GM19372 (cell line): ENCODE results near the gene STXBP2.

Experiments used
- ATAC-seq: cut with Tn5 transposase; IDR thresholded peaks from one replicate; pipeline ENCODE4 v1.9.1; 2021; ENCODE audit warnings: mild to moderate bottlenecking, low read depth, moderate library complexity; ENCODE audit not compliant: unreplicated experiment

Gene STXBP2

DNA sequence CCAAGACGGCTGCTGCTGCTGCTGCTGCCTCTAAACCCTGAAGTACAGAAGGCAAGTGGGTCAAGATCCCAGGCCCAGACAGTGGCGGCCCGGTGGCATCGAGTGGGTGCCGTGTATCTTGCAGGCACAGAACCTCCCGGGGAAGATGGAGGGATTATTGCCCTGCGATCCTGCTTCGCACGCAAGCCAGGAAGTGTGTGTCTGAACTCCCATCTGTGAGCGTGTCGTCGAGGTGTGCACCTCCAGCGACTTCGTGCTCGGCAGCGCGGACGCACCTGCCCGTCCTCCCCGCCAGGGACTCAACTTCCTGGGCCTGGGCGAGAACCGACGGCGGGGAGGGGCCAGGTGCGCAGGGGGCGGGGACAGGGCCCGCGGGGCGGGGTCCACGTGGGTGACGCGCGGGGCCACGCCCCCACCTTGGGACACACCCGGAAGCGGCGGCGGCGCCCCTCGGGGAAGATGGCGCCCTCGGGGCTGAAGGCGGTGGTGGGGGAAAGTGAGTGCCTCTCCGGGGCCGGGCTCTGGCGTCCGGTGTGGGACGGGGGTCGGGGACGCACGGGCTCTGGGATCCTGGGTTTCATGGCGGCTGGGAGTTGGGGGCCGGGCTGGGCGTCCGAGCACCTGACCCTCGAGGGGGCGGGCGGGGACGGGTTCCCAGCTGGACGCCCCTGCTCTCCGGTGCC lies at the start of gene STXBP2:
Gene STXBP2, plus strand, starts transcription at position 420 of the 683 bp plus-strand sequence. Its CDS starts 40 bp downstream, at position 460.
- peak; percentile 75 for ATAC-seq

DNA sequence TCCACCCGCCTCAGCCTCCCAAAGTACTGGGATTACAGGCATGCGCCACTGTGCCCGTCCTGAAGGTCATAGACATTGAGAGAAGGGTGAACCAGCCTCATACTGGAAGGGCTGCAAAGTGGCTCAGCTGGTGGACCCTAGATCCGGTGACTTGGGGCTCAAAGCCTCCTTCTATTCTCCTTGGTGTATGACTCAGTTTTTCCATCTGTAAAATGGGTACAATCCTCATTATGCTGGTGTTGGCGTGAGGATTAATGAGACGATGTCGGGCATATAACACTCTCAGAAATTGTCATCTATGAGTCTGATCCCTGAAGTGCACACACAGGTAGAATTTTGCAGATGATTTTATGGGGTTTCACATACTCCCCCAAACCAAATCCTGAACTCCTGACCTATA lies 47.1 kb upstream of the STXBP2 start:
- no peak for ATAC-seq

DNA sequence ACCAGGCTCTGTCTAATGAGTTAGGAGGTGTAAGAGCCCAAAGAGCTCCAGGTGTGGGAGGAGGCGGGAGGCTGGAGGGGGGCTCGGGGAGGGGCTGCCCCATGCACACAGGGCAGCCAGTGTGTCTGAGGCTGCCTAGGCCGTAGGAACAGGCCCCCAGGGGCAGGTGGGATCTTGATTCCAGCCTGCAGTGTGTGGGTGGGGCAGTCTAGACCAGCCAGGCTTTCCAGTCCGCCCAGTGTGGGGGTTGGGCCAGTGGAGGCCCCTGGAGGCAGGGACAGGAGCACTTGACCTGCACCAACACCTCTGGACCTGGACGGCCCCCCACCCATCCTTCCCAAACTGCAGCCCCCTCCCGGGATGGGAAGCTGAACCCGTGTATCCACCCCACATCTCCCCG lies 46.7 kb upstream of the STXBP2 start:
- ATAC-seq, result no peak

DNA sequence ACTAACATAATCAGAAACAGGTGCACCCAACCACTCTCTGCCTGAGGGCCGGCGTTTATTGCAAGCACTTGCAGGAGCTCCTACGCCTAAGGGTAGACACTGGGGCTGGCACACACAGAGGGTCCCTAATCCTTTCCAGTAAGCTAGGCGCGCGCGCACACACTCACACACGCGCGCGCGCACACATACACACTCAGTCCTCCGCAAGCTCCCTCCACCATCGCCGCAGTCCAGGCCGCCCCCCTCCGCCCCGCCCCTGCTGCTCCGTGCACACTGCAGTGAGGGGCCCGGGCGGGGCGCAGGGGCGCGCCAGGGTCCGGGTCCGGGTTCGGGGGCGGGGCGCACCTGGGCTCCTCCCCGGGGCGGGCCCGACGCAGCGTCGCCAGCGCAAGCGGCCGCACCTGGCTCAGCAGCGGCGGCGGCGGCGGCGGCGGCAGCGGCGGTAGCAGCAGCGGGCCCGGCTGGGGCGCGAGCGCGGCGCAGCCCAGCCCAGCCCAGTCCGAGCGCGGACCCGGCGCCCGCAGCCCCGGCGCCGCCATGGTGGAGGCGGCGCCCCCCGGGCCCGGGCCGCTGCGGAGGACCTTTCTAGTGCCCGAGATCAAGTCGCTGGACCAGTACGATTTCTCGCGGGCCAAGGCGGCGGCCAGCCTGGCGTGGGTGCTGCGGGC lies 41.3 kb upstream of the STXBP2 start, which contains the start of gene CAMSAP3:
Gene CAMSAP3, plus strand, starts transcription at position 398 of the 668 bp plus-strand sequence. Its CDS starts 140 bp downstream, at position 538.
- peak; percentile 54 for ATAC-seq

DNA sequence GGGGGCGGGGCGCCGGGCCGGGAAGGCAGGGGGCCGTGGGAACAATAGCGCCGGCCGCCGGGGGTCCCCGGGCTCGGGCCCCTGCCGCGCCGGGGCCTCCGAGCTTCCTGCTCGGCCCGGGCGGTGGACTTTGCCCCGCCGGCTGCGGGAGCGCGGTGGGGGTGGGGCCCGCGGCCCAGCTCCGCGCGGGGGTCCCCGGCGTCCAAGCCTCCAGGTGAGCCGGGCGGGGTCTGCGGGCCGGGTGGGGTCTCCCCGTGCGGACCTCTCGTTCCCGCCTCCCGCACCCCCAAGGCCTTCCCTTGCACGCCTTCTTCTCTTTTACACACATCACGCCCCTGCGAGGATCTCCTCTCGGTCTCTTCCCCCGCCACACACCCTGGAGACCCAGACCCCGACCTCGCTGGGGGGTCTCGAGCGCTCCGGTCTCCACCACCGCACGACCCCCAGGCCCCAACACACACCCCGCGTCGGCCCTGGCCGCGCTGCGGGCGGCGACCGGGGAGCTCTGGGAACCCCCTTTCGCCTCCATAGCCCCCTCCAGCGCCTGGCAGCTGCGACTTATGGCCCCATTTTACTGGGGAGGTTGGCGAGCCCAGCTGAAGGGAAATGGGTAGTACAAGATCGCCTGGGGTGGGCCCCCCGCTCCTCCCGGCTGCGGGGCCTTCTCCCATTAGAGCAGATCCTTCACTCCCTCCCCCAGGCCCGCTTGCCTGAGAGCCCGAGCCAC lies 40.5 kb upstream of the STXBP2 start:
- ATAC-seq, result no peak

DNA sequence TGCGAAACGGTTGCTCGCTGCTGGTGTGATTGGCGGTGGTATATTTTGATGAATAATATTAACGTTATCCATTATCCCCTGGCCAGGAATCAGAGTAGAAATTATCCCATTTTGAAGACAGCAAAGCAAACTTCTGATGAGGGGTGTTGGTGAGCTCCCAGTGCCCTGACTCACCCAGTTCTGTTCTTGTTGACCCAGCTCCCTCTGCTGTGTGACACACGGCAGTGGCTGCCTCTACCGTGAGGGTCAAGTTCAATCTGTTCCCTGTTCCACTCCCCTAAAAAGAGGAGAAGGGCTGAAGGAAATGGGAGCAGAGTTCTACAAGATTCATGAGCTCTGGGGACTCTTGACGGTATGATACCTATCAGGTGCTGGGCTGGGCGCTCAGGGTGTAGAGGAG lies 39.2 kb upstream of the STXBP2 start:
- no peak for ATAC-seq

DNA sequence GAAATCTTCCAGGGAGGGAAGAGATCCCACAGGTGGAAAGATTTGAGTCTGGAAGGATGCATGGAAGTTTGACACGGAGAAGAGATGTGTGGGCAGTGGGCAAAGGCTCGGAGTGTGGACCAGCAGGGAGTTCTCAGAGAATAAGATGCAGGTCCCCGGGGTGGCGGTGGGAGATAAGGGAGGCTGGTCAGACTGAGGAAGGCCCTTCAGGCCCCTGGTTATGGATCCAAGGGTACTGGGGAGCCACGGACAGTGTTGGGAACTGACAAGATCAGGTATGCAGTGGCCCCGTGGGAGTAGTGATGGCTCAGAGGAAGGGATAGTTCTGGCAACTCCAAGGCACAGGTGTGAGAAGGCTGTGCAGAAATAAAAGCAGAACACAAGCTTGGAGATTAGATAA lies 38.7 kb upstream of the STXBP2 start:
- ATAC-seq, result no peak

DNA sequence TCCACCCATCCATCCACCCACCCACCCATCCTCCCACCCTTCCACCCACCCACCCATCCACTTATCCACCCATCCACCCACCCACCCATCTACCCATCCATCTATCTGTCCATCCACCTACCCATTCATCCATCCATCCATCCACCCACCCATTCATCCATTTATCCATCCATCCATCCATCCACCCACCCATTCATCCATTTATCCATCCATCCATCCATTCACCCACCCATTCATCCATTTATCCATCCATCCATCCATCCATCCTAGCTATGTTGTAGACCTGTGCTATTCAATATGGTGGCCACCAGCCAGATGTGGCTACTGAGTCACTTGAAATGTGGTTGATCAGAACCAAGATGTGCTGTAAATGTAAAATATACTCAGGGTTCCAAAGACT lies 36.2 kb upstream of the STXBP2 start:
- no peak for ATAC-seq

DNA sequence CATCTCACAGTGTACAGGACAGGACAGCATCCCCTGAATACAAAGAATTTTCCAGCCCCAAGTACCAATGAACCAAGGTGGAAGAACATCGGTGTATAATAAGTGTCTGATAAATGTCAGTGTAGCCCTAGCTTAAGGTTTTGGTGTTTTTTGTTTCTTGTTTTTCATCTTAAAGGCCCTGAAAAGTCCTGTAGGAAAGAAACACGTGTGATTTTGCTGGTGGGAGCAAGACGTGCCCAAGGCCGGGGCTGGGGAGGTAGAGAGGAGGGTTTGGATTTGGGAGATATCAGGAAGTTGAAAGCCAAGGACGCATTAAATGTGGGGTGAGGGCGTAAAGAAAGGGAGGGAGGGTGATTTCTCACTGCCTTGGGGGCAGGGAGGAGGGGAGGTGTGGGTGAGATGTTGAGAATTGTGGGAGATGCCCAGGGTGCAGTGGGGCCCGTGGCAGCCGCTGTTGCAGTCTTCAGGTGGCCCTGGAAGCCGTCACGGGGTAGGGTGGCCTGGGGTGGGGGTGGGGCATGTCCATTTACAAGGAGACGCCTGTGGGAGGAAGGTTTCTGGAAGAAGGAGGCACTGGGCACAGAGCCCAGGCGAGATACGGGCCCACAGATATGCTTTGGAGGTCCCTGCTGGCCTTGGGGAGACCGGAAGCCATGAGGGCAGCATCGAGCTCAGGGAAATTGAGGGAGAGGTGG lies 34.5 kb upstream of the STXBP2 start:
- ATAC-seq, result no peak

DNA sequence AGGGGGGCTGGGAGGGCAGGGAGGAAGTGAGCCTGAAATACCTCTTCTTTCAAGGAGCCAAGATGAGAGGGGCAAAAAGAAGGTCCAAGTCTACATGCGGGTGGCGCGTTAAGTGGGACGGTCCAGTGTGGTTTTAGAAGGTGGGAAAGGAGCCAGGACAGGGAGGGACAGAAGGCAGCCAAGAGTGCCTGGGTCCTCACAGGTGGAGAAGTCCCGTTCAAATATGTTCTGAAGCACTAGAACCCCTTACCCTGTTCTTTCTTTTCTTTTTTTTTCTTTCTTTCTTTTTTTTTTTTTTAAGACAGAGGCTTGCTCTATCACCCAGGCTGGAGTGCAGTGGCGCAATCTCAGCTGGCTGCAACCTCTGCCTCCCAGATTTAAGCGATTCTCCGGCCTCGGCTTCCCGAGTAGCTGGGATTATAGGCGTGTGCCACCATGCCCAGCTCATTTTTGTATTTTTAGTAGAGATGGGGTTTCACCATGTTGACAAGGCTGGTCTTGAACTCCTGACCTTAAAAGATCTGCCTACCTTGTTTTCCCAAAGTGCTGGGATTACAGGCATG lies 33.9 kb upstream of the STXBP2 start:
- no peak for ATAC-seq

DNA sequence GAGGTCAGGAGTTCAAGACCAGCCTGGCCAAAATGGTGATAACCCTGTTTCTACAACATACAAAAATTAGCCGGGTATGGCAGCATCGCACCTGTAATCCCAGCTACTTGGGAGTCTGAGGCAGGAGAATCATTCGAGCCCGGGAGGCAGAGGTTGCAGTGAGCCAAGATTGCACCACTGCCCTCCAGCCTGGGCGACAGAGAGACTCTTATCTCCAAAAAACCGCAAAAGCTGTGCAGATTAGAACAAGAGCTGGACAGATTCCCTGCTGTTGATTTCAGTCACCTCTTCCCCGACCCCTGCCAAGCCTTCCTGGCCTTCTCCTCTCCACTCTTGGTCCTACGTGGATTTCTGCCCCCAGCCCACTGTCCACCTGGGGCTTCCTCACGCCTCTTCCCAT lies 33.0 kb upstream of the STXBP2 start:
- ATAC-seq, result no peak

DNA sequence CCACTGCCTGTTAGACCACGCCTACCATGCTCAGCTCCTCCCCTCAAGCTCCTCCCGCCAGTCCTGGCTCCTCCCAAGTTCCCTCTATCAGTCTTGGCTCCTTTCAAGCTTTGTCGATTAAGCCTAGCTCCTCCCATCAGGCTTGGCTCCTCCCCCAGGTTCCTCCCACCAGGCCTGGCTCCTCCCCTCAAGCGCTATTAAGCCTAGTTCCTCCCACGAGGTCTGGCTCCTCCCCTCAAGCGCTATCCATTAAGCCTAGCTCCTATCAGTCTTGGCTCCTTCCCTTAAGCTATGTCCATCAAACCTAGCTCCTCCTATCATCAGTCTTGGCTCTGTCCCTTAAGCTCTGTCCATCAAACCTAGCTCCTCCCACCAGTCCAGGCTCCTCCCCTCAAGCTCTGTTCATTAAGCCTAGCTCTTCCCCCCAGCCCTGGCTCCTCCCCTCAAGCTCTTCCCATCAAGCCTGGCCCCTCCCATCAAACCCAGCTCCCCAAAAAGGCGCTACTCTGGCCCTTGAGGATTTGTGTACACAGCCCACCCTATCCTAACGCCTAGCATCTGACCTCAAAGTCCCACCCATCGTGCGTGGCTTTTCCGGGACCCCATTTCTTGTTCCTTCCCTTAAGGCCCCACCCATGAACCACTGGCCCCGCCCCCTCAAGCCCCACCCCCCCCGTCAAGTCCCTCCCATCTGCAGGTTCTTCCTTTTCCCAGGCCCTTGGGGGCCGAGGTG lies 31.3 kb upstream of the STXBP2 start:
- no peak for ATAC-seq

DNA sequence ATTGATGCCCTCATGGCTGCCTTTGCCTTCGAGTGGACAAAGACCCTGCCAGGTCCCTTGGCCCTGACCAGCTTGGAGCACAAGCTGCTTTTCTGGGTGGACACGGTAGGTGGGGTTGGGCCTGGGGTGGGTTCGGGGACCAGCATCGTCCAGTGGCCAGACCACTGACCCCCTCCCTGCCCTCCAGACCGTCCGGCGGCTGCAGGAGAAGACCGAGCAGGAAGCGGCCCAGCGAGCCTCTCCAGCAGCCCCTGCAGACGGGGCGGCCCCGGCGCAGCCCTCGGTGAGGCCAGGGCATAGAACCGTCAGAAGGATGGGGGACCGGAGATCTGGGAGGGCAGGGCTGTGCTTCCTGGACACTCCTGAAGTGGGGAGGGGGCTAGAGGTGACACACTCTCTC lies 30.6 kb upstream of the STXBP2 start:
- ATAC-seq, result no peak

DNA sequence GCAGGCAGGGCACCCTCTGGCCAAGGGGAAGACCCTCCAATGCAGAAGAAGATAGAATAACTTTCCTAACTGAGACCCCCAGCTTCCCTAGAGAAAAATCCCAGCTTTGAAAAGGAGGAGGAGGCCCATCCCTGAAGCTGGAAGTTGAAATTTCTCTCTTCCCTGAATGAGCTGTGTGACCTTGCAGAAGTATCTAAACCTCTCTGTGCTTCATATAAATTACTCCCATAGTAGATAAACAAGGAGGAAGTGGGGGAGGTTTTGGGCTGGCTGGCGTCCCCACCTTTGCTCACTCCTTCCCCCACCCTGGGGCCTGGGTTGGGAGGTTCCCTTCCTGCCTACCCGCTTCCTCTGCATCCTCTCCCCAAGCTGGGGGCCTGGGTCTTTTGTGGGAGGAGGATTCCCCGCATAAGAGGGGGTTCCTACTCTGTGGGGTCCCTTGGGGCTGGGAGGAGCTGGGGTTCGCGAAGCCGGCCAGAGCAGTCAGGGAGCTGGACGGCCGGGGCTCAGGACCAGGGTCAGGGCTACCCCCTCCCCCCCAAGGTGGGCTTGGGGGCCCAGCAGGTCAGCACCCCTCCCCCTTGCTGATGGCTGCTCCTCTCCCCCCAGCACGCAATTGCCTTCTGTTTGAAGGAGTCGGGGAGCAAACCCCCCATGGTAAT lies 29.6 kb upstream of the STXBP2 start:
- ATAC-seq, result no peak

DNA sequence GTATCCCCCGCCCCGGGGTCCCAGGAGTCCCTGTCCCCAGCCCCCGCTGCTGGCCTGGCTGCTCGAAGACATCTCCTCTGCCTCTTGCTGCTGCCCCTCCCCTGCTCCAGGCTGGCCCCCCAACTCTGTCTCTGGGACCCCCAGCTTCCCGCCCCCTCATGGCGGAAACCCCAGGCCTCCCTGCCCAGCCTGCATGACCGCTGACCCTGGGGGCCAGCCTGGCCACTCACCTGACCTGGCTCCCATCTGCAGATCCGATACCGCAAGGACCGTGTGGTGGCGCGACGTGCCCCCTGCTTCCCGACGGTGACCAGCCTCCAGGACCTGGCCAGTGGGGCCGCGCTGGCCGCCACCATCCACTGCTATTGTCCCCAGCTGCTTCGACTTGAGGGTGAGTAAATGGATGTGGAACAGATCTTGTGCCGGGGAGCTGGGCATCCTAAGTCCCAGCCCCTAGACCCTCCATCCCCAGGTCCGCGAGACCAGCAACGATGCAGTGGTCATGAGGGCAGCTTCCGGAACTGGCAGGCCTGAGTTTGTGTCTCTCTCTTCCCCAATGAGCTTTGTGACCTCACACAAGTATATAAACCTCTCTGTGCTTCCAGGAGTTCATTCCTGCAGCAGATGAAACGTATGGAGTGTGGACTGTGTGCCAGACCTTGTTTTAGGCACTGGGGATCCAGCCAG lies 28.9 kb upstream of the STXBP2 start:
- ATAC-seq, result no peak

DNA sequence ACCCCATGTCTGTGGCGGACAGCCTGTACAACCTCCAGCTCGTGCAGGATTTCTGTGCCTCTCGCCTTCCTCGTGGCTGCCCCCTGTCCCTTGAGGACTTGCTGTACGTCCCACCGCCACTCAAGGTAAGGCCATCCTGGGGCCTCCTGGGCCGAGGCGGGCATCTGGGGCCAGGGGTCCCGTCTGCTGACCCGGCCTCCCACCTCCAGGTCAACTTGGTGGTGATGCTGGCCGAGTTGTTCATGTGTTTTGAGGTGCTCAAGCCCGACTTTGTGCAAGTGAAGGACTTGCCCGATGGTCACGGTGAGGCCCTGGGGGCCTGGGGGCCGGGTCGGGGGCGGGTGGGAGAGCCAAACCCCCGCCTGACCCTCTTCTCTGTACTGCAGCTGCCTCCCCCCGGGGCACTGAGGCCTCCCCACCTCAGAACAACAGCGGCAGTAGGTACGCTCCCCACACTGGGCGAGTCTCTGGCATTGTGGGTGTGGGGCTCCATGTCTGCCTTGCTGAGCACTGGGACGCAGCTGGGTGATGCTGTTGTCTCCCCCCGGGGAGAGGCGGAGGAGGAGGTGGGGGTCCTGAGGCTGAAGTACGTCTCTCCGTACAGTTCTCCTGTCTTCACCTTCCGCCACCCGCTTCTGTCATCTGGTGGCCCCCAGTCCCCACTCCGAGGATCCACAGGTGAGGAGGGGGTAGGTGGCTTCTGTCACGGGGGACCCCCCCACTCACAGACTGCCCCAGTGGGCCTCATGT lies 26.2 kb upstream of the STXBP2 start:
- no peak for ATAC-seq

DNA sequence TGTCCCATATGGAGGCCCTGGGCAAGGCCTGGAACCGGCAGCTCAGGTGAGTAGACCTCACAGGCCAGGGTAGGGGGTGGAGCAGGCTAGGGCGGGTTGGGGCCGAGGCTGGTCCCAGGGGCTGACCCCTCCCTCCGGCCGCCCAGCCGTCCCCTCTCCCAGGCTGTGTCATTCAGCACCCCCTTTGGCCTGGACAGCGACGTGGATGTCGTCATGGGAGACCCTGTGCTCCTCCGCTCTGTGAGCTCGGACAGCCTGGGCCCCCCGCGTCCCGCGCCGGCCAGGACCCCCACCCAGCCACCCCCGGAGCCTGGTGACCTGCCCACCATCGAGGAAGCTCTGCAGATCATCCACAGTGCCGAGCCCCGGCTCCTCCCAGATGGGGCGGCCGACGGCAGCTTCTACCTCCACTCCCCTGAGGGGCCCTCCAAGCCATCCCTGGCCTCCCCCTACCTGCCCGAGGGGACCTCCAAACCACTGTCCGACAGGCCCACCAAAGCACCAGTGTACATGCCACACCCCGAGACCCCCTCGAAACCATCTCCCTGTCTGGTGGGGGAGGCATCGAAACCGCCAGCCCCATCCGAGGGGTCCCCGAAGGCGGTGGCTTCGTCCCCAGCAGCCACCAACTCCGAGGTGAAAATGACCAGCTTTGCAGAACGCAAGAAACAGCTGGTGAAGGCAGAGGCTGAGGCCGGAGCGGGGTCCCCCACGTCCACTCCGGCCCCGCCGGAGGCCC lies 25.2 kb upstream of the STXBP2 start:
- no peak for ATAC-seq
